Activated CD4-positive, alpha-beta T cell treated with anti-CD3 and anti-CD28 coated beads for 36 hours (primary cell): ENCODE measurements around the gene LUZP1. TPM values are rescaled to one million over a fixed set of nuclear protein-coding genes. Genes with fewer than 3 reads are reported as not detected.

Experiments
- ATAC-seq: fragments of 200-7000 bp; cut with Tn5 transposase; one replicate; pipeline ENCODE4 v1.10.0; 2021; ENCODE audit warnings: mild to moderate bottlenecking, moderate library complexity
- CTCF ChIA-PET: fragments of 350-600 bp; sonication (Branson Sonifier 250); formaldehyde crosslinking; loops from one replicate; lab custom pipeline; 2021; ENCODE audit warnings: antibody characterized with exemption; lab: Charles Lee
- POLR2A ChIA-PET: fragments of 350-600 bp; sonication (Branson Sonifier 250); formaldehyde crosslinking; loops from one replicate; lab custom pipeline; 2021; ENCODE audit warnings: antibody characterized with exemption, inconsistent platforms; lab: Charles Lee
- DNase-seq: peaks from one replicate; pipeline ENCODE4 v3.0.0-alpha.2; 2020
- H3K27ac Mint-ChIP-seq: one replicate; pipeline ENCODE4 v1.8.0; 2021; ENCODE audit warnings: mixed read lengths
- H3K27me3 Mint-ChIP-seq: one replicate; pipeline ENCODE4 v1.8.0; 2021; ENCODE audit warnings: mixed read lengths
- H3K36me3 Mint-ChIP-seq: one replicate; pipeline ENCODE4 v1.8.0; 2021; ENCODE audit warnings: low read depth, mixed read lengths
- H3K4me1 Mint-ChIP-seq: one replicate; pipeline ENCODE4 v1.8.0; 2021; ENCODE audit warnings: mixed read lengths
- H3K4me3 Mint-ChIP-seq: one replicate; pipeline ENCODE4 v1.8.0; 2021; ENCODE audit warnings: mild to moderate bottlenecking, moderate library complexity, mixed read lengths
- H3K9me3 Mint-ChIP-seq: one replicate; pipeline ENCODE4 v1.8.0; 2021; ENCODE audit warnings: low read depth, mixed read lengths
- intact Hi-C, 2 experiments: fragments of 100-400 bp; cut with DNase I in 1 of 2; cut with micrococcal nuclease in 1 of 2; formaldehyde crosslinking; loops; one replicate each; pipeline versions ENCODE4 v1.14.2 to v1.15.1; 2022 to 2024; cut with DNase I, micrococcal nuclease
- total RNA-seq, 2 experiments: library from RNA; stranded (reverse); gene quantifications; one replicate each; pipeline ENCODE4 v1.2.3, GENCODE V29; 2021

Gene LUZP1
- total RNA-seq, 2 experiments from 2014 or later, result 13.2 to 13.6 TPM

DNA sequence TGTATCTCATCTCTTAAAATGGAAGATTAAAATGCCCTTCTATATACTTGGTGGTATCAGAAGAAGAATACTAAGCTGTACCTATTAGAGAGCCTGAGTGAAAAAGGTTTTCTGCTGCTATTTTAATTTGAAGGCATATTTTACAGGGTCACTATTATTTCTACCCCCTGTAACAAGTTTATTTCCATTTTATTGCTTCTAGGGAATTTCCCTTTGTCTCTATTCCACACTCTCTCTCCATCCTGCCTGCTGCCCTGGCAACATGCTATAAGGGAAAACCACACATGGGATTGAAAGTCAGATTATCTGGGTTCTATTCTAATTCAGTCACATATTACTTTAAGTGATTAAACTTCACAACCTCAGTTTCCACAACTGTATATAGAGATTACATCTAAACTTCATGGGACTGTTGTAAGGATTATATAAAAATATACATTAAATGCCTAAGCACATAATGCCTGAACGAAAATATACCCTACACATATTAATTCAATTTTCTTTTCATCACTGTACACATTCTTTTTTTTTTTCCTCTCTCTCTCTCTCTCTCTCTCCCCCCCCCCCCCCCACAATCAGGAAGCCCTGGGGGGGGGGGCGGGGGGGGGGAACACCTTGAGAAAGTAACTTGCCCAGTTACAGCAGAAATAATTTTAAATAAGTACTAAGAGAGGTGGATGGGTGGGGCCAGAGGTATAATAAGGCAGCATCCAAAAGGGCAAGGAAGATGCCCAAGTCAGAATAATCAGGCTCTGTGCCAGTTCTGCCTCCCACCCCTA is 51.5 kb downstream of the LUZP1 start:
- no peak overlapping the region for H3K4me3 Mint-ChIP-seq
- H3K4me1 Mint-ChIP-seq, result peaks cover 60% of the 10 kb centered on the region
- peaks cover 5% of the 10 kb centered on the region for H3K36me3 Mint-ChIP-seq
- POLR2A ChIA-PET, result no interaction called here
- H3K27ac Mint-ChIP-seq, result no peak overlapping the region
- ATAC-seq, result no peak
- H3K27me3 Mint-ChIP-seq, result no peaks in the 10 kb centered on the region
- no peak for DNase-seq
- intact Hi-C loops, result loop anchor here in 1 of 2 experiments (10.0 kb wide), 1 partner anchor 1332 kb away; the partner anchor contains the start of gene USP48
- CTCF ChIA-PET, result interaction anchor here (3.3 kb wide), 1 partner anchor 67 kb away, joined by 24 read pairs; no protein-coding TSS in a partner anchor
- no peaks in the 10 kb centered on the region for H3K9me3 Mint-ChIP-seq

DNA sequence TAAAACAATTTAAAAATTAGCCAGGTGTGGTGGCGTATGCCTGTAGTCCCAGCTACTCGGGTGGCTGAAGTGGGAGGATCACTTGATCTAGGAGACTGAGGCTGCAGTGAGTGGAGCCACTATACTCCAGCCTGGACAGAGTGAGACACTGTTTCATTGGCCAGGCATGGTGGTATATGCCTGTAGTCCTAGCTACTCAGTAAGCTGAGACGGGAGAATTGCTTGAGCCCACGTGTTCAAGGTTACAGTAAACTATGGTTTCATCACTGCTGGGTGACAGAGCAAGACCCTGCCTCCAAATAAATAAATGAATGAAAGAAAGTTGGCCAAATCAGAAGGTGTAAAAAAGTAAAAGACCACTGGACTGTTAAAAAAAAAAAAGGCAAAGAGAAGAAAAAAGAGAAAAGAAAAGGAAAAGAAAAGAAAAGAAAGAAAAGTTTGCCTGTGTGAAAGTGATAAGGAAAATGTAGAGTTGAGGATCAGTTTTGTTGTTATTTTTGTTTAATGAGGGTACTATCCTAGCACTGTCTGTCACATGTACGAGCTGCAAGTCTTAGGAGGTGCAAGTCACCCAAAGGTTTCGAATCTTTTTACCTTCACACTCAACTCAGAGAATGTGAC is 52.3 kb downstream of the LUZP1 start:
- H3K9me3 Mint-ChIP-seq, result no peaks in the 10 kb centered on the region
- H3K27me3 Mint-ChIP-seq, result no peaks in the 10 kb centered on the region
- H3K27ac Mint-ChIP-seq, result no peak overlapping the region
- H3K36me3 Mint-ChIP-seq, result peaks cover 5% of the 10 kb centered on the region
- DNase-seq, result no peak
- ATAC-seq, result no peak
- peaks cover 68% of the 10 kb centered on the region for H3K4me1 Mint-ChIP-seq
- ChIA-PET POLR2A (interaction anchor here (0.6 kb wide), 1 partner anchor 228 kb away, joined by 3 read pairs; the partner anchor contains the start of gene HNRNPR), CTCF (no interaction called here)
- intact Hi-C loops, result loop anchor here in 1 of 2 experiments (10.0 kb wide), 1 partner anchor 1332 kb away; the partner anchor contains the start of gene USP48
- no peak overlapping the region for H3K4me3 Mint-ChIP-seq

DNA sequence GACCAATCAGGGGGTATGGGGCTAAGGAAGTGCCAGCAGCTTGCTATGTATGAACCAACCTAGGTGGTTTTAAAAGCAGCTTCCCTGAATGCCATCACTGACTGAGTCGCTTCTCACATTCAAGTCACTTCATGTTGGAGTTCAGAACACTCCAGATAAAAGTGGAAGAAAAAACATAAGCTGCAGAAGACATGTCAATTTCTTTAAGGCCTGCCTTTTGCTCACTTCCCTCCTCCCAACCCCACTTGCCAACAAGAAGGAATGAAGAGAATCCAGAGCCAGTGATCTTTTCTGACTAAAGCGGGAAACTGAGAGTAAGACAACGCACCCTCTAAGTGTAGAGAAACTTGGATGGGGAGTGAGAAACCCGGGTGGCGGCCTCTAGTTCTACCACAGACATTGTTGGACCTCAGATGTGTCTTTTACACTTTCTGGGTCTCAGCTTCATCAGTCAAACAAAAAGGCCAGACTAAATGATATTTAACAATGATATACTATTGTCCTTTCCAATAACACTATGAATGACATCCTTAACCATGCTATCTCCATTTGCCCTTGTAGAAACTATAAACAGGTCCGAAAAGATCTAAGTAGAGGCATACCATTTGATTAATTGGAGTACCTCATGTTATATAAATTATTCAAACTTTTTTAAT is 54.1 kb downstream of the LUZP1 start:
- CTCF ChIA-PET, result interaction anchor here (1.7 to 9.4 kb wide), 3 partner anchors 15 to 70 kb away, joined by 5 to 73 read pairs (median 46); no protein-coding TSS in a partner anchor
- intact Hi-C loops, result loop anchor here (5.0 to 10.0 kb wide), 2 partner anchors 33 to 1330 kb away; partner anchors contain the start of gene USP48 (in 1 of the 2)
- H3K27me3 Mint-ChIP-seq, result no peaks in the 10 kb centered on the region
- no peak overlapping the region for H3K4me3 Mint-ChIP-seq
- POLR2A ChIA-PET, result no interaction called here
- H3K36me3 Mint-ChIP-seq, result peaks cover 5% of the 10 kb centered on the region
- DNase-seq (peak; percentile 18), ATAC-seq (no peak)
- peaks cover 74% of the 10 kb centered on the region for H3K4me1 Mint-ChIP-seq
- H3K27ac Mint-ChIP-seq, result no peak overlapping the region
- H3K9me3 Mint-ChIP-seq, result no peaks in the 10 kb centered on the region

- intact Hi-C loops, result loop anchor here (5.0 to 10.0 kb wide), 2 partner anchors 35 to 1327 kb away; partner anchors contain the start of gene USP48 (in 1 of the 2)
- H3K27ac Mint-ChIP-seq, result no peak overlapping the region
- ChIA-PET CTCF (interaction anchor here (1.5 to 9.4 kb wide), 6 partner anchors 9 to 73 kb away, joined by 3 to 73 read pairs (median 5); no protein-coding TSS in a partner anchor), POLR2A (interaction anchor here (0.6 kb wide), 1 partner anchor 53 kb away, joined by 3 read pairs; no protein-coding TSS in a partner anchor)
- no peak overlapping the region for H3K4me3 Mint-ChIP-seq
- peaks cover 67% of the 10 kb centered on the region for H3K4me1 Mint-ChIP-seq
- DNase-seq (no peak), ATAC-seq (no peak)
- H3K27me3 Mint-ChIP-seq, result no peaks in the 10 kb centered on the region
- peaks cover 13% of the 10 kb centered on the region for H3K36me3 Mint-ChIP-seq
- no peaks in the 10 kb centered on the region for H3K9me3 Mint-ChIP-seq
Observed at GRCh38 chr1:23111600-23112535, 56.8 kb downstream of the LUZP1 start.

DNA sequence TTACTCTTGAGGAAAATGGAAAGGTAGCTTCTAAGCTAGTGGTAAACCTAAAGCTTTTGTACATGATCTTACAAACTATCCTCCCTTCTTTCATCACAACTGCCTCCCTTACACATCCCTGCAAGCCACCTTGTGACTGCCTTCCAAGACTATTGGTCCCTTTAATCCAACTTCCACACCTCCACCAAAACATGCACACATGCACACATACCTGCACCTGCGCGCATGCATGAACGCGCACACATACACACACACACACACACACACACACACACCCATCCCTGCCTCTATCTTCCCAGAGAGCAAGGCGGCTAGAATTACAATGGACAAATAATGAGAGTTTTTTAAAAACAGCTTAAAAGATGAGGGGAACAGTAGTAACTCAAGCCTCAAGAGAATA is 58.3 kb downstream of the LUZP1 start:
- Mint-ChIP-seq H3K4me3 (no peak overlapping the region), H3K27ac (peak overlapping the region; percentile 45), H3K4me1 (peaks cover 62% of the 10 kb centered on the region), H3K9me3 (no peaks in the 10 kb centered on the region), H3K36me3 (peaks cover 15% of the 10 kb centered on the region), H3K27me3 (no peaks in the 10 kb centered on the region)
- ATAC-seq, result no peak
- no peak for DNase-seq
- intact Hi-C loops, result loop anchor here (5.0 to 10.0 kb wide), 2 partner anchors 37 to 1326 kb away; partner anchors contain the start of gene USP48 (in 1 of the 2)
- ChIA-PET CTCF (interaction anchor here (0.7 to 9.4 kb wide), 9 partner anchors 9 to 91 kb away, joined by 3 to 73 read pairs (median 4); no protein-coding TSS in a partner anchor), POLR2A (interaction anchor here (0.6 to 1.0 kb wide), 3 partner anchors 37 to 1765 kb away, joined by 3 to 5 read pairs (median 3); no protein-coding TSS in a partner anchor)

GRCh38 chr1:23108918-23109533 is 59.6 kb downstream of the LUZP1 start:
- Mint-ChIP-seq H3K4me1 (peaks cover 54% of the 10 kb centered on the region), H3K4me3 (no peak overlapping the region), H3K27me3 (no peaks in the 10 kb centered on the region), H3K9me3 (no peaks in the 10 kb centered on the region), H3K27ac (peak overlapping the region; percentile 6), H3K36me3 (peaks cover 15% of the 10 kb centered on the region)
- CTCF ChIA-PET, result interaction anchor here (0.9 to 9.4 kb wide), 4 partner anchors 9 to 76 kb away, joined by 3 to 73 read pairs (median 24); no protein-coding TSS in a partner anchor
- POLR2A ChIA-PET, result no interaction called here
- intact Hi-C loops, result loop anchor here in 1 of 2 experiments (10.0 kb wide), 1 partner anchor 426 kb away; the partner anchor contains the start of gene E2F2
- peak; percentile 55 for DNase-seq
- ATAC-seq, result peak; percentile 67

DNA sequence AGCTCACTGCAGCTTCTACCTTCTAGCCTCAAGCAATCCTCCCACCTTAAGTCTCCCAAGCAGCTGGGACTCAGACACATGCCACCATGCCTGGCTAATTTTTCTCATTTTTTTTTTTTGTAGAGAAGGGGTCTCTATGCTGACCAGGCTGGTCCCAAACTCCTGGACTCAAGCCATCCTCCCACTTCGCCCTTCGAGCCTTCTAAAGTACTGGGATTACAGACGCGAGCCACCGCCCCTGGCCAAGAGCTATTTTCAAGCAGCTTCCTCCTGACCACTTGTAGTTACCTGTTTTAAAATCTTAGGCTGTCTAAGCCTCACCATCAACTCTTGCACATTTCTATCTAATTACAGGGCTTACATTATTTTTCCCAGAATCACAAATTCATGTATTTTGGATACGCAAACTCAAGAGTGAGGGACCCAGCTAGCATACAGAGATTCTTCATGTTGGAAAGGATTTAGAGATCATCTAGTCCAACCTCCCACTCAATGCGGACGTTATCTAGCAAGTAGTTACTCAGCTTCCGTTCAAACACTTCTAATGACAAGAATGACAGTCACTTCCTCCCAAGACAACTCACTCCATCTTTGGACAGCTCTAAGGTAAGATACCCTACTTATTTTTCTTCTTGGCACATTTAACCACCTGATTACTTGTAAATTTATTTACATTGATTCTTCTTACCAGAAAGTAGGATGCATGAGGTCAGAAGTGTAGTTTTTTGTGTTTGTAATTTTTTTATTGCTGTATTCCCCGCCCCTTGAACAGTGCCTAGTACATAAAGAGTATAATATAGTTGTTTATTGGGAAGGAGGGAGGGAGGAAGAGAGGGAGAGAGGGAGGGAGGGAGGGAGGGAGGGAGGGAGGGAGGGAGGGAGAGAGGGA is 65.4 kb downstream of the LUZP1 start:
- CTCF ChIA-PET, result interaction anchor here (0.6 to 14.4 kb wide), 9 partner anchors 10 to 300 kb away, joined by 3 to 547 read pairs (median 3); partner anchors contain the start of gene KDM1A
- Mint-ChIP-seq H3K9me3 (no peaks in the 10 kb centered on the region), H3K27ac (peak overlapping the region; percentile 92), H3K4me1 (peaks cover 50% of the 10 kb centered on the region), H3K27me3 (no peaks in the 10 kb centered on the region), H3K36me3 (peaks cover 10% of the 10 kb centered on the region), H3K4me3 (peak overlapping the region; percentile 56)
- POLR2A ChIA-PET, result interaction anchor here (0.6 to 1.7 kb wide), 5 partner anchors 14 to 240 kb away, joined by 3 to 5 read pairs (median 3); no protein-coding TSS in a partner anchor
- intact Hi-C loops, result loop anchor here in 1 of 2 experiments (1.0 to 10.0 kb wide), 3 partner anchors 44 to 432 kb away; partner anchors contain the start of genes E2F2 and LUZP1
- ATAC-seq (peak; percentile 92), DNase-seq (peak; percentile 51)

GRCh38 chr1:23102289-23102688 is 66.4 kb downstream of the LUZP1 start:
- no peaks in the 10 kb centered on the region for H3K27me3 Mint-ChIP-seq
- no peak overlapping the region for H3K27ac Mint-ChIP-seq
- DNase-seq, result no peak
- peaks cover 50% of the 10 kb centered on the region for H3K4me1 Mint-ChIP-seq
- no peak for ATAC-seq
- intact Hi-C loops, result loop anchor here in 1 of 2 experiments (5.0 to 10.0 kb wide), 2 partner anchors 45 to 433 kb away; partner anchors contain the start of gene E2F2
- POLR2A ChIA-PET, result interaction anchor here (1.7 kb wide), 1 partner anchor 82 kb away, joined by 5 read pairs; no protein-coding TSS in a partner anchor
- peaks cover 6% of the 10 kb centered on the region for H3K36me3 Mint-ChIP-seq
- no peaks in the 10 kb centered on the region for H3K9me3 Mint-ChIP-seq
- no peak overlapping the region for H3K4me3 Mint-ChIP-seq
- CTCF ChIA-PET, result interaction anchor here (1.2 to 14.4 kb wide), 6 partner anchors 18 to 301 kb away, joined by 3 to 547 read pairs (median 18); partner anchors contain the start of gene KDM1A
